IPS DF 4.7 (cell line): ENCODE data around the gene CLEC16A.
"Not testable (repeated sequence)": the region's sequence is repeated elsewhere in the genome, so short reads cannot be mapped to it uniquely, and the experiment has no call there.

Experiments used
- DNase-seq: peaks from one replicate; pipeline ENCODE4 v3.0.0-alpha.2; 2013; ENCODE audit warnings: low spot score; ENCODE audit errors: extremely low read depth

The CLEC16A gene

GRCh38 chr16:11215935-11216556 lies 271.7 kb downstream of the CLEC16A start:
- no peak for DNase-seq

GRCh38 chr16:11217651-11218603 lies 273.6 kb downstream of the CLEC16A start:
- DNase-seq, result no peak

- DNase-seq, result no peak
These were observed 274.2 kb downstream of the CLEC16A start for GRCh38 chr16:11218604-11218962.

GRCh38 chr16:11219178-11219577 lies 274.8 kb downstream of the CLEC16A start:
- DNase-seq, result no peak

- DNase-seq, result not testable (repeated sequence)
These were observed 276.1 kb downstream of the CLEC16A start for GRCh38 chr16:11220507-11220906.

GRCh38 chr16:11224096-11224893 lies 279.9 kb downstream of the CLEC16A start:
- no peak for DNase-seq

- no peak for DNase-seq
These were observed 280.7 kb downstream of the CLEC16A start for GRCh38 chr16:11224894-11225676.

- DNase-seq, result no peak
These were observed 281.5 kb downstream of the CLEC16A start for GRCh38 chr16:11225677-11226549.

GRCh38 chr16:11229432-11229831 lies 285.1 kb downstream of the CLEC16A start:
- DNase-seq, result no peak

GRCh38 chr16:11229906-11230305 lies 285.5 kb downstream of the CLEC16A start:
- no peak for DNase-seq

GRCh38 chr16:11231367-11231970 lies 287.1 kb downstream of the CLEC16A start:
- no peak for DNase-seq
